Body of pancreas (tissue), 4 donors: ENCODE results near the gene ODF4. TPM values are rescaled to one million over a fixed set of nuclear protein-coding genes. Genes with fewer than 3 reads are reported as not detected.

Experiments used
- ATAC-seq: fragments of 150-250 bp; one replicate; pipeline ENCODE4 v1.9.1; 2016
- DNase-seq, 4 donors: peaks; one replicate each; pipeline ENCODE4 v3.0.0-alpha.2; 2019
- H3K27ac ChIP-seq, 4 donors: fragments of 200-600 bp; sonication (generic); 1 replicate in 3 of 4; 2 replicates in 1 of 4; pipeline versions ENCODE4 v1.5.1 to v1.6.1; 2016 to 2019; ENCODE audit warnings: mild to moderate bottlenecking in 1 of 4, mixed read lengths in 1 of 4, moderate library complexity in 1 of 4
- H3K27me3 ChIP-seq, 2 donors: fragments of 200-600 bp; sonication (generic); one replicate each; pipeline ENCODE4 v1.6.0; 2016; ENCODE audit warnings: mild to moderate bottlenecking in 1 of 2
- H3K36me3 ChIP-seq, 2 donors: fragments of 200-600 bp; sonication (generic); replicated peaks in 1 of 2; 2 replicates each; pipeline ENCODE4 v1.5.1; 2016; ENCODE audit warnings: low read depth in 2 of 2; ENCODE audit not compliant: insufficient read depth in 1 of 2
- H3K4me1 ChIP-seq: fragments of 200-600 bp; sonication (generic); one replicate; pipeline ENCODE4 v1.6.0; 2016
- H3K4me3 ChIP-seq, 2 donors: fragments of 200-600 bp; sonication (generic); 1 replicate in 1 of 2; 2 replicates in 1 of 2; pipeline ENCODE4 v1.5.1; 2016 to 2019
- H3K9me3 ChIP-seq, 3 donors: fragments of 200-600 bp; sonication (generic); 1 replicate in 2 of 3; 2 replicates in 1 of 3; pipeline ENCODE4 v1.5.1; 2016
- CTCF ChIP-seq, 7 experiments: fragments of 450-650 bp in 4 of 7; fragments of 200-600 bp in 3 of 7; sonication (generic) in 3 of 7; IDR thresholded peaks; one replicate each; pipeline ENCODE4 v1.5.1; 2016 to 2019; ENCODE audit warnings: antibody characterized with exemption in 7 of 7
- POLR2A ChIP-seq, 3 donors: fragments of 450-650 bp; IDR thresholded peaks; one replicate each; pipeline ENCODE4 v1.6.1; 2016; ENCODE audit warnings: antibody characterized with exemption in 3 of 3, mild to moderate bottlenecking in 2 of 3
- WGBS, 2 donors: methylation state at CpG; one replicate each; pipeline ENCODE4 v1.1.5; 2017; 5-methylcytosine and 5-hydroxymethylcytosine counted together
- intact Hi-C: fragments of 100-400 bp; cut with DNase I; formaldehyde crosslinking; loops from one replicate; pipeline ENCODE4 v1.15.1; 2023
- total RNA-seq, 2 donors: library from RNA; depleted of rRNA; stranded (reverse); fragments of >200 nt; gene quantifications; one replicate each; pipeline ENCODE4 v1.1.0, GENCODE V29; 2016

The ODF4 gene
- total RNA-seq, 2 donors from 2014 or later: not detected

GRCh38 chr17:8311131-8311790 lies 28.4 kb upstream of the ODF4 start:
- intact Hi-C loops: no loop called here
- peaks cover 0 to 17% of the 10 kb centered on the region in 2 donors for H3K27me3 ChIP-seq

GRCh38 chr17:8312251-8312650 lies 27.4 kb upstream of the ODF4 start:
- WGBS, 2 donors: 45 to 62% methylated on average over 8 to 13 of the region's 13 CpGs
- intact Hi-C loops: no loop called here
- peaks cover 7% of the 10 kb centered on the region for H3K4me1 ChIP-seq
- no peaks in the 10 kb centered on the region for H3K36me3 ChIP-seq
- H3K9me3 ChIP-seq: no peaks in the 10 kb centered on the region
- TF ChIP-seq CTCF (IDR thresholded peaks at IDR 0.05): no peak
- no peak for TF ChIP-seq POLR2A (IDR thresholded peaks at IDR 0.05)
- H3K27ac ChIP-seq: no peak overlapping the region
- H3K4me3 ChIP-seq: no peak overlapping the region
- ATAC-seq (no peak), DNase-seq (no peak)
- H3K27me3 ChIP-seq: peaks cover 0 to 17% of the 10 kb centered on the region in 2 donors

More at GRCh38 chr17:8311131-8311790, 28.4 kb upstream of the ODF4 start:
- 69 to 71% methylated on average over 23 to 25 of the region's 25 CpGs for WGBS, 2 donors
- ATAC-seq (no peak), DNase-seq (no peak)
- H3K36me3 ChIP-seq: no peaks in the 10 kb centered on the region
- no peaks in the 10 kb centered on the region for H3K9me3 ChIP-seq
- TF ChIP-seq POLR2A (IDR thresholded peaks at IDR 0.05) (no peak), CTCF (IDR thresholded peaks at IDR 0.05) (no peak)
- no peak overlapping the region for H3K4me3 ChIP-seq
- peaks cover 7% of the 10 kb centered on the region for H3K4me1 ChIP-seq
- peak overlapping the region in 2 of 4 donors; percentile 7 to 27 for H3K27ac ChIP-seq

DNA sequence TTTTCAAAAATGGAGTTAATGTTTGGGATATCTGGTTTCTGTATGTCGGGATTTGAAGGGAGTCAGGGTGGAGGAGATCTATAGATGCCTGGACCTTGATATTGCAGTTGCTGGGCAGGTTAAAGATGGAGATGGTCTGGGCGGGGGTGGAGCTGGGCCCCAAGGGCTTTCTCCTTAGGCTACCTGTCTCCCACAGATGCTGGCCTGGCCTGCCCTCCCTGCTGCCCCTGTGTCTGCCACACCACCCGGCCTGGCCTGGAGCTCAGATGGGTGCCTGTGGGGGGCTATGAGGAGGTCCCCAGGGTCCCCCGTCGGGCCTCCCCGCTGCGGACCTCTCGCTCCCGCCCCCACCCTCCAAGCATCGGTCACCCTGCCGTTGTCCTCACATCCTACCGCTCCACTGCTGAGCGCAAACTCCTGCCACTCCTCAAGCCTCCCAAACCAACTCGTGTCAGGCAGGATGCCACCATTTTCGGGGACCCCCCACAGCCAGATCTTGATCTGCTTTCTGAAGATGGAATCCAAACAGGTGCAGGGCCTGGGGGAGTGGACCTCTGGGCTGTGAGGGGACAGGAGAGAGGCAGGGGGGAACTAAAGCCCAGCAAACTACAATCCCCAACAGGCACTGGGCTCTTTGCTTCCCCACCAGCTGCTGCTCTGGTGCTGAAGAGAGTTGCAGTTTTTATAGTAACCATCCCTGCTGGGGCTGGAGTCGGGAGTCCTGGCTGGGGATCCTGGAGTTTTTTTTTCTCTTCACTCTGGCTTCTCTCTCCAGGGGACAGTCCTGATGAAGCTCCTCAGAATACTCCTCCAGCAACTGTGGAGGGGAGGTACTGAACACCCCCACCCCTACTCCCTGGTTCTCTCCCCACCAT lies 26.7 kb upstream of the ODF4 start:
- ATAC-seq (no peak), DNase-seq (no peak)
- H3K4me3 ChIP-seq: no peak overlapping the region
- intact Hi-C loops: no loop called here
- H3K27me3 ChIP-seq: peaks cover 0 to 17% of the 10 kb centered on the region in 2 donors
- H3K36me3 ChIP-seq: no peaks in the 10 kb centered on the region
- H3K27ac ChIP-seq: no peak overlapping the region
- TF ChIP-seq CTCF (IDR thresholded peaks at IDR 0.05): no peak
- no peak for TF ChIP-seq POLR2A (IDR thresholded peaks at IDR 0.05)
- WGBS, 2 donors: 46 to 54% methylated on average over 9 to 13 of the region's 16 CpGs
- peaks cover 7% of the 10 kb centered on the region for H3K4me1 ChIP-seq
- no peaks in the 10 kb centered on the region for H3K9me3 ChIP-seq

DNA sequence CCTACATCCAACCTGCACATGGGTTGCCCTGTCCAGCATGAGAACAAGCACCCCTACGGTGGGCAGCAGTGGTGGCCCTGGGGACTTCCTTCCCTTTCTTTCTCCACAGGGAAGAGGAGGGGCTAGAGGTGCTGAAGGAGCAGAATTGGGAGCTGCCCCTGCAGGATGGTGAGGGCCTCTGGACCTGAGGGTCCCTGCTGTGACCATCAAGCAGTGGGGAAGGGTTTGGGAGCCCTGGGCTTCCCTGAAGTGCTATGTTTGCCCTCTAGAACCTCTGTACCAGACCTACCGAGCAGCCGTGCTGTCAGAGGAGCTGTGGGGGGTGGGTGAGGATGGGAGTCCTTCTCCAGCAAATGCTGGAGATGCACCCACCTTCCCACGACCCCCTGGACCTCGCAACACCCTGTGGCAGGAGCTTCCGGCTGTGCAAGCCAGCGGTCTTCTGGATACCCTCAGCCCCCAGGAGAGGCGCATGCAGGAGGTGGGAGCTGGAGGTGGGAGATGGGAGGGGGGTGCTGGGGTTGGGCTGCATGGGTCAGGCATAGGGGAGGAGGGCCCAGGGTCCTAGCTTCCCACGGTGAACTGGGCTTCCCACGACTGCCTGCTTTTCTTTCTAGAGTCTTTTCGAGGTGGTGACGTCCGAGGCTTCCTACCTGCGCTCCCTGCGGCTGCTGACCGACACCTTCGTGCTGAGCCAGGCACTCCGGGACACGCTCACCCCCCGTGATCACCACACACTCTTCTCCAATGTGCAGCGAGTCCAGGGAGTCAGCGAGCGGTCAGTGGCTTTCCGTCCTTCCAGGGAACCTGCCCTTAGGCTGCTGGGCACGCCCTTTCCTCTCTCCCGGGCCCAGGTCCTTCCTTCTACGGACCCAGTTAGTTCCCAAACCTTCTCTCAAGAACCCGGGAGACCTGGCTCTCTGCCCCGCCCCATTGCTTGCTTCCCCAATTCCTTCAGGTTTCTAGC lies 24.6 kb upstream of the ODF4 start:
- Histone ChIP-seq H3K27ac (no peak overlapping the region), H3K9me3 (no peaks in the 10 kb centered on the region), H3K36me3 (no peaks in the 10 kb centered on the region), H3K4me1 (peaks cover 7% of the 10 kb centered on the region), H3K27me3 (peaks cover 0 to 17% of the 10 kb centered on the region in 2 donors), H3K4me3 (no peak overlapping the region)
- peak; percentile 28 for ATAC-seq
- intact Hi-C loops: no loop called here
- DNase-seq: peak in 3 of 4 donors; percentile 23 to 40 (median 33)
- 20 to 26% methylated on average over 10 to 28 of the region's 29 CpGs for WGBS, 2 donors
- TF ChIP-seq CTCF (IDR thresholded peaks at IDR 0.05) (no peak), POLR2A (IDR thresholded peaks at IDR 0.05) (no peak)
